Measurements from ENCODE around the gene SPACA7. TPM values are rescaled to one million over a fixed set of nuclear protein-coding genes. Genes with fewer than 3 reads are reported as not detected.

SPACA7 gene
- total RNA-seq, 2 experiments from 2014 or later = not detected

- no peak for TF ChIP-seq CTCF (IDR thresholded peaks at IDR 0.05)
- H3K36me3 ChIP-seq (ENCODE audit: insufficient read depth, low read length) = no peaks in the 10 kb centered on the region
- ATAC-seq (ENCODE audit: poor library complexity) (no peak), DNase-seq (no peak)
- intact Hi-C loops (cut with DNase I, micrococcal nuclease) = no loop called here
- ChIA-PET POLR2A (no interaction called here), CTCF (no interaction called here)
- peaks cover 4 to 11% of the 10 kb centered on the region in 2 experiments for H3K27me3 ChIP-seq (ENCODE audit: control insufficient read depth in 1 of 2, insufficient read depth in 2 of 2, low read length in 2 of 2)
- peaks cover 3% of the 10 kb centered on the region for H3K4me1 Mint-ChIP-seq (ENCODE audit: low read depth)
- peaks cover 7% of the 10 kb centered on the region for H3K9me3 Mint-ChIP-seq
- H3K4me3 Mint-ChIP-seq = no peak overlapping the region
- no peak overlapping the region for H3K27ac Mint-ChIP-seq
- no peak overlapping the region for H3K27ac ChIP-seq (ENCODE audit: low read depth in 1 of 2, low read length in 2 of 2)
- no peak overlapping the region for H3K4me3 ChIP-seq (ENCODE audit: low read length)
- H3K9me3 ChIP-seq (ENCODE audit: control insufficient read depth in 1 of 2, insufficient read depth in 1 of 2, low read length in 2 of 2) = peaks cover 28 to 37% of the 10 kb centered on the region in 2 experiments
- peaks cover 28% of the 10 kb centered on the region for H3K27me3 Mint-ChIP-seq
- no peaks in the 10 kb centered on the region for H3K36me3 Mint-ChIP-seq (ENCODE audit: low read depth)
- H3K4me1 ChIP-seq (ENCODE audit: insufficient read depth, low read length) = no peaks in the 10 kb centered on the region
Measured at GRCh38 chr13:112368883-112369282, 7.3 kb upstream of the SPACA7 start.

- H3K36me3 Mint-ChIP-seq (ENCODE audit: low read depth) = no peaks in the 10 kb centered on the region
- CTCF ChIA-PET = no interaction called here
- Histone ChIP-seq H3K27ac (ENCODE audit: low read depth in 1 of 2, low read length in 2 of 2) (no peak overlapping the region), H3K4me3 (ENCODE audit: low read length) (no peak overlapping the region), H3K4me1 (ENCODE audit: insufficient read depth, low read length) (no peaks in the 10 kb centered on the region), H3K27me3 (ENCODE audit: control insufficient read depth in 1 of 2, insufficient read depth in 2 of 2, low read length in 2 of 2) (peaks cover 4% of the 10 kb centered on the region in 2 experiments), H3K9me3 (ENCODE audit: control insufficient read depth in 1 of 2, insufficient read depth in 1 of 2, low read length in 2 of 2) (peaks cover 27 to 28% of the 10 kb centered on the region in 2 experiments), H3K36me3 (ENCODE audit: insufficient read depth, low read length) (no peaks in the 10 kb centered on the region)
- H3K9me3 Mint-ChIP-seq = peaks cover 7% of the 10 kb centered on the region
- H3K27ac Mint-ChIP-seq = no peak overlapping the region
- POLR2A ChIA-PET = no interaction called here
- intact Hi-C loops (cut with DNase I, micrococcal nuclease) = no loop called here
- peaks cover 3% of the 10 kb centered on the region for H3K4me1 Mint-ChIP-seq (ENCODE audit: low read depth)
- ATAC-seq (ENCODE audit: poor library complexity) (no peak), DNase-seq (no peak)
- no peak overlapping the region for H3K4me3 Mint-ChIP-seq
- TF ChIP-seq CTCF (IDR thresholded peaks at IDR 0.05) = no peak
- H3K27me3 Mint-ChIP-seq = peaks cover 31% of the 10 kb centered on the region
Measured at GRCh38 chr13:112370311-112370710, 5.8 kb upstream of the SPACA7 start.

GRCh38 chr13:112374271-112374670, 1.9 kb upstream of the SPACA7 start:
- H3K36me3 ChIP-seq (ENCODE audit: insufficient read depth, low read length) = no peaks in the 10 kb centered on the region
- H3K4me1 ChIP-seq (ENCODE audit: insufficient read depth, low read length) = no peaks in the 10 kb centered on the region
- Mint-ChIP-seq H3K4me1 (ENCODE audit: low read depth) (peaks cover 3% of the 10 kb centered on the region), H3K36me3 (ENCODE audit: low read depth) (no peaks in the 10 kb centered on the region), H3K27ac (no peak overlapping the region), H3K27me3 (peaks cover 56% of the 10 kb centered on the region), H3K9me3 (no peaks in the 10 kb centered on the region), H3K4me3 (no peak overlapping the region)
- ATAC-seq (ENCODE audit: poor library complexity) = no peak
- no peak for TF ChIP-seq CTCF (IDR thresholded peaks at IDR 0.05)
- no peak overlapping the region for H3K4me3 ChIP-seq (ENCODE audit: low read length)
- ChIA-PET CTCF (no interaction called here), POLR2A (no interaction called here)
- no peak overlapping the region for H3K27ac ChIP-seq (ENCODE audit: low read depth in 1 of 2, low read length in 2 of 2)
- peaks cover 0 to 9% of the 10 kb centered on the region in 2 experiments for H3K9me3 ChIP-seq (ENCODE audit: control insufficient read depth in 1 of 2, insufficient read depth in 1 of 2, low read length in 2 of 2)
- H3K27me3 ChIP-seq (ENCODE audit: control insufficient read depth in 1 of 2, insufficient read depth in 2 of 2, low read length in 2 of 2) = peaks cover 0 to 5% of the 10 kb centered on the region in 2 experiments
- no peak for DNase-seq
- intact Hi-C loops (cut with DNase I, micrococcal nuclease) = no loop called here
